GM21447 (cell line): Measurements from ENCODE around the gene CEP164.
"Not testable (repeated sequence)": the region's sequence is repeated elsewhere in the genome, so short reads cannot be mapped to it uniquely, and the experiment has no call there.

Experiments
- ATAC-seq: cut with Tn5 transposase; IDR thresholded peaks from one replicate; pipeline ENCODE4 v1.9.1; 2021; ENCODE audit not compliant: unreplicated experiment

The CEP164 gene

GRCh38 chr11:117303646-117304315, 23.9 kb upstream of the CEP164 start:
- ATAC-seq: no peak

GRCh38 chr11:117305145-117305544, 22.5 kb upstream of the CEP164 start:
- ATAC-seq: no peak

- ATAC-seq: no peak
These were observed 18.3 kb upstream of the CEP164 start for GRCh38 chr11:117309310-117309709.

GRCh38 chr11:117313091-117313490, 14.6 kb upstream of the CEP164 start:
- no peak for ATAC-seq

- ATAC-seq: no peak
These were observed 13.6 kb upstream of the CEP164 start for GRCh38 chr11:117313828-117314768.

GRCh38 chr11:117314840-117315239, 12.8 kb upstream of the CEP164 start:
- ATAC-seq: no peak

GRCh38 chr11:117315285-117316196, 12.1 kb upstream of the CEP164 start:
- no peak for ATAC-seq

- no peak for ATAC-seq
These were observed 11.3 kb upstream of the CEP164 start, which contains the start of gene BACE1 for GRCh38 chr11:117316197-117316961. Gene BACE1 (minus strand): TSS chr11:117316256. CDS start chr11:117315795, 461 bp downstream.

- no peak for ATAC-seq
These were observed 8.9 kb upstream of the CEP164 start for GRCh38 chr11:117318738-117319137.

- ATAC-seq: no peak
These were observed 8.3 kb upstream of the CEP164 start for GRCh38 chr11:117319214-117319840.

- ATAC-seq: not testable (repeated sequence)
These were observed 443 bp upstream of the CEP164 start for GRCh38 chr11:117327255-117327566.

- peak; percentile 10 for ATAC-seq
These were observed 839 bp downstream of the CEP164 start for GRCh38 chr11:117328375-117329010.

GRCh38 chr11:117332843-117333242, 5.2 kb downstream of the CEP164 start:
- ATAC-seq: no peak

- ATAC-seq: no peak
These were observed 6.3 kb downstream of the CEP164 start for GRCh38 chr11:117333917-117334316.

- ATAC-seq: no peak
These were observed 7.2 kb downstream of the CEP164 start for GRCh38 chr11:117334896-117335295.

- ATAC-seq: no peak
These were observed 7.7 kb downstream of the CEP164 start for GRCh38 chr11:117335399-117335798.

GRCh38 chr11:117337076-117337475, 9.4 kb downstream of the CEP164 start:
- no peak for ATAC-seq

GRCh38 chr11:117345039-117345438, 17.4 kb downstream of the CEP164 start:
- no peak for ATAC-seq

GRCh38 chr11:117354550-117354949, 26.9 kb downstream of the CEP164 start:
- ATAC-seq: no peak
